LNCaP clone FGC (cell line): Measurements from ENCODE around the gene GPC1.

Source experiments
- DNase-seq: peaks from one replicate; pipeline ENCODE4 v3.0.0-alpha.2; 2011; ENCODE audit warnings: low read depth
- H3K4me3 ChIP-seq: 2 replicates; pipeline ENCODE4 v1.5.1; 2011; ENCODE audit warnings: mild to moderate bottlenecking, low read depth, low read length, control low read depth
- TF ChIP-seq, protein P1 (sequence below): IDR thresholded peaks from 2 replicates; pipeline ENCODE4 v1.5.1; 2012; ENCODE audit warnings: mild to moderate bottlenecking; ENCODE audit not compliant: control insufficient read depth, insufficient read depth; ENCODE audit errors: extremely low read depth

GPC1 gene

DNA sequence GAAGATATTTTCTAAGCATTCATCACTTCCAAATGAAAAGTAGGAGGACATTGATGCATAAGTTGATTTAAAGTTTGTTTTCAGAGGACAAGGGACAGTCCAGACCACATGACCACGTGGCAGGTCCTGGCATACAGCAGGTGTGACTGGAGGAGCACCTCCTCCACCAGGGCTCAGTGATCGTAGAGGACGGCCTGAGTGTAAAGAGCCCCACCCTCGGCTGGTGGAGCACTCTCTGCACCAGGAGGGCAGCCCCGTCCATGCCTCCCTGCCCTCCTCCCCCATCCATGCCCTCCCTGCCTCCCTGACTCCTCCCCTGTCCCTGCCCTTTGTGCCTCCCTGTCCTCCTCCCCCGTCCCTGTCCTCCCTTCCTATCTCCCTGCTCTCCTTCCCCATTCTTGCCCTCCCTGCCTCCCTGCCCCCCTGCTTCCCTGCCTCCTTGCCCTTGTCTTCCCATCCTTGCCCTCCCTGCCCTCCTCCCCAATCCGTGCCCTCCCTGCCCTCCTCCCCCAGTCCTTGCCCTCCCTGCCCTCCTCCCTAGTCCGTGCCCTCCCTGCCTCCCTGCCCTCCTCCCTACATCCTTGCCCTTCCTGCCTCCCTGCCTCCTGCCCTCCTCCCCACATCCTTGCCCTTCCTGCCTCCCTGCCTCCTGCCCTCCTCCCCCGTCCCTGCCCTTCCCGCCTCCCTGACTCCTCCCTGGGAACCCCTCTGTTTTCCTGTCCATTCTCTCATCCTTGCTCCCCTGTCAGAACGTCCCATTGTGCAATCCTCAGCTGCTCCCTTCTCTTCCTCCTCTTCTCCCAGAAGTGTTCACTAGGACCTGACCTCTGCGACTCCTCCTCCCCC, 74.4 kb downstream of the GPC1 start:
- TF ChIP-seq, protein P1, sequence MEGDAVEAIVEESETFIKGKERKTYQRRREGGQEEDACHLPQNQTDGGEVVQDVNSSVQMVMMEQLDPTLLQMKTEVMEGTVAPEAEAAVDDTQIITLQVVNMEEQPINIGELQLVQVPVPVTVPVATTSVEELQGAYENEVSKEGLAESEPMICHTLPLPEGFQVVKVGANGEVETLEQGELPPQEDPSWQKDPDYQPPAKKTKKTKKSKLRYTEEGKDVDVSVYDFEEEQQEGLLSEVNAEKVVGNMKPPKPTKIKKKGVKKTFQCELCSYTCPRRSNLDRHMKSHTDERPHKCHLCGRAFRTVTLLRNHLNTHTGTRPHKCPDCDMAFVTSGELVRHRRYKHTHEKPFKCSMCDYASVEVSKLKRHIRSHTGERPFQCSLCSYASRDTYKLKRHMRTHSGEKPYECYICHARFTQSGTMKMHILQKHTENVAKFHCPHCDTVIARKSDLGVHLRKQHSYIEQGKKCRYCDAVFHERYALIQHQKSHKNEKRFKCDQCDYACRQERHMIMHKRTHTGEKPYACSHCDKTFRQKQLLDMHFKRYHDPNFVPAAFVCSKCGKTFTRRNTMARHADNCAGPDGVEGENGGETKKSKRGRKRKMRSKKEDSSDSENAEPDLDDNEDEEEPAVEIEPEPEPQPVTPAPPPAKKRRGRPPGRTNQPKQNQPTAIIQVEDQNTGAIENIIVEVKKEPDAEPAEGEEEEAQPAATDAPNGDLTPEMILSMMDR = no peak
- no peak overlapping the region for H3K4me3 ChIP-seq
- DNase-seq = no peak

DNA sequence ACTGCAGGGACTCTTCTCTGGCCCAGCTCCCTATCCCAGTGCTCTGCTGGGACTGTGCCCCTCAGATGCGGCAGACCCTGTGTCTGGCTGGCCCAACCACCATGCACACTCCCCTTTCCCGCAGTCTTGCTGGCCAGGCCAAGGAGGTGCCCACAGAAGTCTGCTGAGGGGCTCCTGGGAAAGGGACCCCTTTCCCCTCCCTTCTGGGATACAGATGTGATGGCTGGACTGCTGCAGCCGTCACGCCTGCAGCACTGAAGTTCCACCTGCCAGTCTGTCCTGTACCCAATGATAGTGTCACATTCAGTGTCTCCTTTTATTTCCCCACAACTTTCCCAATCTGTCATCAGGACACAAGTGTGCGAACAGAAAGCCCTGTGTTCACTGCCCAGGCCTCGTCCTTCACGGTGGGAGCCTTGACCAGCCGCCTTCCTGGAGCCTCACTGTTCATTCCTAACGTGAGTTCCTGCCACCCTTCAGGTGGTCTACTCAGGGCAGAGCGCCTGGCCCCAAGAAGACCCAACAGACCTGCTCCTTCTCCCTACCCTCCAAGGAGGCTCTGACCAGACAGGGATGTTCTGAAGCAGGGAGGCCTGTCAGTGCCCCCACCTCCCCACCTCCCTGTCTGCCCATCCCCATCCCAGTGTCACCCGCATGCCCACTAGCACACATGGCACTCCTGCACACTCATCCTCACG, 75.2 kb downstream of the GPC1 start:
- TF ChIP-seq, protein P1 = no peak
- H3K4me3 ChIP-seq = no peak overlapping the region
- no peak for DNase-seq

DNA sequence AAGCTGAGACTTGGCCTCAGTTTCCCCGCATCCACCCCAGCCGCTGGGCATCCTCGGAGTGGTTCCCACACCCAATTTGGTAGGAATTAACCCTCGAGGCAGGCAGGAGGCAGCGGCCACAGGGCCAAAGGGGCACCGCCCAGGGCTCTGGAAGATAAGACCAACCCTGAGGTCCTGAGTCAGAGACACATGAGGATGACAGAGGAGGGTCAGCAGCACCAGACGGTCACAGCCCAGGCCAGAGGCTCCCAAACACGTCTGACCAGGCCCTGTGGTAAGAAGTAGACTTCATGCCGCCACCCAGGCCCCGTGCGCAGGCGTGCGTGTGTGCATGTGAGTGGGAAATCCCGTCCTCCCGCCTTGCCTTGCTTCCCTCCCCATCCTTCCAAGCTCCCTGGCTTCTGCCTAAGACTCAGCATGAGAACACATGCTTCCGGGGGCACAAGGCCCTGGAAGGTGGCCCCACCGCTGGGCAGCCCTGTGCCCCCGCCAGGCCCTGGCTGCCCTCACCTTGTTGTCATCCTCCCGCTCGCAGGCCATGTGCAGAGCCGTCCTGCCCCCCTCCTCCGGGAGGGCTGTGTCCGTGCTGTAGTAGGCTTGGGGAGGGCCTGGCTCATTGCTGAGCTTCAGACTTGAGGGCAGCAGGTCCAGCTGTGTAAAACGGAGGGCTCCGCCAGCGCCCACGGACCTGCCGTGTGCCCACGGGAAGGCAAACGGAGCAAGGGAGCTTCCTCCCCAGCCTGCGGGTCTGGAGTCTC, 76.1 kb downstream of the GPC1 start:
- TF ChIP-seq, protein P1 = no peak
- DNase-seq = no peak
- no peak overlapping the region for H3K4me3 ChIP-seq

DNA sequence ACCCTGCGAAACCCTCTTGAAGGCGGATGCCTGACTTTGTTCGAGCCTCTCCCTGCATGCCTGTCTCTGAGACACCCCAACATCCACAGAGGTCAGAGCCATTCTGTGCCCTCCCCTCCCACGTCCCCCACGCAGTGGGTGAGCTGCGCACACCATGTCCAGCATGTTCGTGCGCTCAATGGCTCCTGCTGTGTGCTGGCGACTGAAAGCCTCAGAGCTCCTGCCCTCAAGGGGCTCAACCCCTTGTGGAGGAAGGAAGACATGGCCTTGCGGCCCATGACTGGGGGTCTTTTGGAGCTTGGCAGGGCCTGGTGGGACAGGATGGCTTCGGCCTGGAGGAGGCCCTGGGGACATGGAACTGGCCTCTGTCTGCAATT, 76.6 kb downstream of the GPC1 start:
- DNase-seq = no peak
- TF ChIP-seq, protein P1 = no peak

DNA sequence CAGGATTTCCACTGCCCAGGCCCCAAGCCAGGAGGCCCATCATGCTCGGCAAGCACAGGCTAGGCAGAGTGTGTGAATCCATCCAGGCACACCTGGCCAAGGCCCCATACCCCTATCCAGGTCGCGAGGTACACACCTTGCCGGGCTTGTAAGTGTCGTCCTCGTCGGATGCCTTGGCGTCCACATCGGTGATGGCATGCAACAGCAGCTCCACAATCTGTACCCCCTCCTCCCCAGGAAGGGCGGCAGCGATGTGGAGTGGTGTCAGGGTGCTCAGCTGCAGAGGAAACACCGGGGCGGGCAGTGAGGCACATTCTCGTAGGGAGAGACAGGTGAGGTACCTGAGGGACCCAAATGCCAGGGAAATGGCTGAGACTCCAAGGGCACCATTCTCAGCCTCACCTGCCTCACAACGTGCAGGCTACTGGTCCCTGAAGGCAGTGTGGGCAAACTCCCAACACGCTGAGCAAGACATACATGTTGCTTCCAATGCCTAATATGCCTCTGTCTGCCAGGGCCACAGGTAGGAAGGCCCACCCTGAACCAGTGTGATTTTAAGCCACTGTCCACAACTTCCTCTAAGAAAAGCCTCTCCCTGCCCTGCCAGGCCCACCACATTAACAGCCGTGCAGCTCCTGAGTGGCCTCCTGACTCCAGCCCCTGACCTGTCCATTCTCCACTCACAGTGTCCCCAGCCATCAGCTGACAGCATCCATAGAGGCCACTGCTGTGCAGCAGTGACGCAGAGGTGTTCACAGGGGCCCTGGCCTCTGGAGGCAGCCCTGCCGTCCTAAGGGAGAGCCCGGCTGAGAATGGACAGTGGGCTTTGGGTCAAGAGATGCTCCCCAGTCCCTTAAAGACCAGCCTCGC, 77.4 kb downstream of the GPC1 start:
- DNase-seq = no peak
- TF ChIP-seq, protein P1 = no peak
- no peak overlapping the region for H3K4me3 ChIP-seq

More for the DNA sequence above, 76.6 kb downstream of the GPC1 start:
- H3K4me3 ChIP-seq = no peak overlapping the region
